Natural killer cell (primary cell): ENCODE results near the gene AMELY. TPM values are rescaled to one million over a fixed set of nuclear protein-coding genes. Genes with fewer than 3 reads are reported as not detected.

Experiments used
- ATAC-seq, 3 donors: fragments of 150-1000 bp in 2 of 3; fragments of 200-7000 bp in 1 of 3; cut with Tn5 transposase; 1 replicate in 1 of 3; 2 replicates in 2 of 3; pipeline ENCODE4 v1.10.0; 2021; ENCODE audit warnings: mild to moderate bottlenecking in 2 of 3, moderate library complexity in 2 of 3
- DNase-seq, 2 donors: peaks; one replicate each; pipeline versions ENCODE4 v3.0.0 to v3.0.0-alpha.2; 2013 to 2021; ENCODE audit warnings: mixed read lengths in 1 of 2
- H3K27ac ChIP-seq: one replicate; pipeline ENCODE4 v1.5.1; 2013; ENCODE audit warnings: mild to moderate bottlenecking, low read length
- H3K27me3 ChIP-seq: one replicate; pipeline ENCODE4 v1.6.1; 2013; ENCODE audit warnings: low read length; ENCODE audit not compliant: control insufficient read depth, insufficient read depth
- H3K36me3 ChIP-seq: one replicate; pipeline ENCODE4 v1.6.1; 2013; ENCODE audit warnings: low read length; ENCODE audit not compliant: control insufficient read depth, insufficient read depth
- H3K4me1 ChIP-seq: one replicate; pipeline ENCODE4 v1.6.1; 2013; ENCODE audit warnings: low read length; ENCODE audit not compliant: control insufficient read depth, insufficient read depth
- H3K4me3 ChIP-seq: one replicate; pipeline ENCODE4 v1.5.1; 2013; ENCODE audit warnings: low read length
- H3K9me3 ChIP-seq: one replicate; pipeline ENCODE4 v1.6.1; 2013; ENCODE audit warnings: low read length; ENCODE audit not compliant: control insufficient read depth, insufficient read depth
- H3K27ac Mint-ChIP-seq, 2 donors: one replicate each; pipeline ENCODE4 v1.8.0; 2022; ENCODE audit warnings: mild to moderate bottlenecking in 2 of 2, mixed read lengths in 2 of 2, moderate library complexity in 1 of 2
- H3K27me3 Mint-ChIP-seq, 2 donors: one replicate each; pipeline ENCODE4 v1.8.0; 2022; ENCODE audit warnings: low read depth in 2 of 2, mixed read lengths in 2 of 2
- H3K36me3 Mint-ChIP-seq: one replicate; pipeline ENCODE4 v1.8.0; 2022; ENCODE audit warnings: mixed read lengths
- H3K4me1 Mint-ChIP-seq, 2 donors: one replicate each; pipeline ENCODE4 v1.8.0; 2022; ENCODE audit warnings: mixed read lengths in 2 of 2
- H3K4me3 Mint-ChIP-seq: one replicate; pipeline ENCODE4 v1.8.0; 2022; ENCODE audit warnings: mild to moderate bottlenecking, moderate library complexity, mixed read lengths
- H3K9me3 Mint-ChIP-seq, 2 donors: one replicate each; pipeline ENCODE4 v1.8.0; 2022; ENCODE audit warnings: mixed read lengths in 2 of 2
- CTCF ChIP-seq: fragments of 200-600 bp; IDR thresholded peaks from one replicate; pipeline ENCODE4 v1.8.0; 2022; ENCODE audit warnings: antibody characterized with exemption
- WGBS: methylation state at CpG from one replicate; pipeline ENCODE4 v1.1.7; 2013; ENCODE audit warnings: missing lambda C conversion rate; ENCODE audit not compliant: insufficient coverage; 5-methylcytosine and 5-hydroxymethylcytosine counted together
- intact Hi-C: fragments of 100-400 bp; cut with micrococcal nuclease; formaldehyde crosslinking; loops from one replicate; pipeline ENCODE4 v1.14.2; 2022
- total RNA-seq, 4 donors: library from RNA; stranded (reverse); fragments of 120-200 nt in 1 of 4; gene quantifications; one replicate each; pipeline versions ENCODE4 v1.2.3 to v1.2.4, GENCODE V29; 2013 to 2022

The AMELY gene
- total RNA-seq: not detected
- total RNA-seq (2013): not detected

- no peak within 1 kb of the TSS for H3K27ac ChIP-seq
- H3K27me3 Mint-ChIP-seq: peaks cover 0 to 16% of the 10 kb centered on the region in 2 donors
- intact Hi-C loops: no loop called here
- H3K36me3 Mint-ChIP-seq: no peaks in the 10 kb centered on the region
- ATAC-seq (no peak), DNase-seq (no peak)
- no peak within 1 kb of the TSS for H3K4me3 Mint-ChIP-seq
- H3K9me3 Mint-ChIP-seq: no peaks in the 10 kb centered on the region
- 8% methylated on average over 50 of the region's 52 CpGs for WGBS
- no peaks in the 10 kb centered on the region for H3K9me3 ChIP-seq
- no peak within 1 kb of the TSS for H3K4me3 ChIP-seq
- H3K27ac Mint-ChIP-seq: no peak within 1 kb of the TSS
- H3K27me3 ChIP-seq: no peaks in the 10 kb centered on the region
- H3K4me1 Mint-ChIP-seq: peaks cover 0 to 12% of the 10 kb centered on the region in 2 donors
- H3K36me3 ChIP-seq: no peaks in the 10 kb centered on the region
- TF ChIP-seq CTCF: no peak
- H3K4me1 ChIP-seq: no peaks in the 10 kb centered on the region
These were observed at the start of gene AMELY for GRCh38 chrY:6911253-6911881. Gene AMELY (minus strand): TSS chrY:6911752. CDS start chrY:6872608, 39,144 bp downstream.

- H3K4me3 Mint-ChIP-seq: no peak overlapping the region
- ATAC-seq (no peak), DNase-seq (no peak)
- H3K9me3 ChIP-seq: no peaks in the 10 kb centered on the region
- no CpG with 5 or more reads among the region's 4 CpGs for WGBS
- no peaks in the 10 kb centered on the region for H3K27me3 ChIP-seq
- H3K9me3 Mint-ChIP-seq: no peaks in the 10 kb centered on the region
- no peaks in the 10 kb centered on the region for H3K4me1 ChIP-seq
- no peaks in the 10 kb centered on the region for H3K4me1 Mint-ChIP-seq
- no peak overlapping the region for H3K27ac Mint-ChIP-seq
- no peaks in the 10 kb centered on the region for H3K36me3 ChIP-seq
- no peak for TF ChIP-seq CTCF
- intact Hi-C loops: no loop called here
- H3K27ac ChIP-seq: no peak overlapping the region
- no peaks in the 10 kb centered on the region for H3K36me3 Mint-ChIP-seq
- no peak overlapping the region for H3K4me3 ChIP-seq
- peaks cover 0 to 13% of the 10 kb centered on the region in 2 donors for H3K27me3 Mint-ChIP-seq
These were observed 38.4 kb upstream of the AMELY start for GRCh38 chrY:6949947-6950346.

GRCh38 chrY:6948378-6948777 lies 36.8 kb upstream of the AMELY start:
- ATAC-seq: no peak
- H3K27me3 ChIP-seq: no peaks in the 10 kb centered on the region
- H3K4me3 ChIP-seq: no peak overlapping the region
- no peaks in the 10 kb centered on the region for H3K4me1 ChIP-seq
- Mint-ChIP-seq H3K36me3 (no peaks in the 10 kb centered on the region), H3K4me3 (no peak overlapping the region), H3K27ac (no peak overlapping the region), H3K9me3 (no peaks in the 10 kb centered on the region), H3K4me1 (no peaks in the 10 kb centered on the region), H3K27me3 (peaks cover 0 to 16% of the 10 kb centered on the region in 2 donors)
- intact Hi-C loops: no loop called here
- H3K27ac ChIP-seq: no peak overlapping the region
- WGBS: 86% methylated on average over 10 of the region's 13 CpGs
- no peaks in the 10 kb centered on the region for H3K36me3 ChIP-seq
- no peak for DNase-seq
- no peak for TF ChIP-seq CTCF
- no peaks in the 10 kb centered on the region for H3K9me3 ChIP-seq

GRCh38 chrY:6947695-6948094 lies 36.1 kb upstream of the AMELY start:
- no peak overlapping the region for H3K4me3 ChIP-seq
- H3K27me3 ChIP-seq: no peaks in the 10 kb centered on the region
- no peak for TF ChIP-seq CTCF
- Mint-ChIP-seq H3K27ac (no peak overlapping the region), H3K36me3 (no peaks in the 10 kb centered on the region), H3K4me1 (no peaks in the 10 kb centered on the region), H3K4me3 (no peak overlapping the region), H3K9me3 (no peaks in the 10 kb centered on the region), H3K27me3 (peaks cover 0 to 19% of the 10 kb centered on the region in 2 donors)
- intact Hi-C loops: no loop called here
- H3K27ac ChIP-seq: no peak overlapping the region
- H3K9me3 ChIP-seq: no peaks in the 10 kb centered on the region
- H3K36me3 ChIP-seq: no peaks in the 10 kb centered on the region
- H3K4me1 ChIP-seq: no peaks in the 10 kb centered on the region
- ATAC-seq (no peak), DNase-seq (no peak)
